ENCODE data around the gene PREP.

DNA sequence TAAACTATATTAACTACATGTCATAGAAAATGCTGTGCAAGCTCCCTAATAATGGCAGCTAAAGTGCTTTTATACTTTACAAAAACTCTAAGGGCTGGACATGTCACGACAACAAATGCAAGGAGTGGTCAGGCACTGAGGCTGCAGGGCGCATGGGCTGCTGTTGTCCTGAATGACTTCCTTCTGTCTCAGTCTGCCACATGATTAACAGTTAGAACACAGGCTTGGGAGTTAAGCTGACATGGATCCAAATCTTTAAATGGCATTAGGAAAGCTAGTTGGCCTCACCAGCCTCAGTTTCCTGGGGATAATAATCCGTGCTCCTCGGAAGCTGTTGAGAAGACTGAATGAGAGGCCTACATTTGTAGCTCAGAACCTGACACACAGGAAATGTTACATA, 57.4 kb downstream of the PREP start:
- TF ChIP-seq EZH2 (IDR thresholded peaks at IDR 0.05; ENCODE audit: insufficient read depth, low read length) (no peak), CTCF (IDR thresholded peaks at IDR 0.05; ENCODE audit: insufficient read depth, low read depth, low read length) (no peak)

All from astrocyte (in vitro differentiated cells and primary cell).